GM12864 (cell line): ENCODE results near the gene KXD1.

ENCODE experiments used
- DNase-seq: peaks from one replicate; pipeline ENCODE4 v3.0.0-alpha.2; 2011; ENCODE audit warnings: low read depth
- H3K4me3 ChIP-seq: 2 replicates; pipeline ENCODE4 v1.5.1; 2011; ENCODE audit warnings: mild to moderate bottlenecking, low read depth, low read length, control low read depth
- CTCF ChIP-seq: IDR thresholded peaks from 2 replicates; pipeline ENCODE4 v1.5.1; 2011; ENCODE audit warnings: low read depth, mild to moderate bottlenecking, moderate library complexity, low read length, control low read depth, inconsistent platforms; ENCODE audit errors: missing control alignments

Gene KXD1

GRCh38 chr19:18607226-18608101, 49.8 kb downstream of the KXD1 start:
- no peak for DNase-seq
- no peak for TF ChIP-seq CTCF
- no peak overlapping the region for H3K4me3 ChIP-seq

GRCh38 chr19:18608102-18608804, 50.6 kb downstream of the KXD1 start:
- DNase-seq = no peak
- no peak overlapping the region for H3K4me3 ChIP-seq
- no peak for TF ChIP-seq CTCF

- no peak for DNase-seq
- H3K4me3 ChIP-seq = no peak overlapping the region
- no peak for TF ChIP-seq CTCF
These were observed 51.4 kb downstream of the KXD1 start for GRCh38 chr19:18608805-18609716.

- TF ChIP-seq CTCF = no peak
- no peak for DNase-seq
- no peak overlapping the region for H3K4me3 ChIP-seq
These were observed 52.0 kb downstream of the KXD1 start for GRCh38 chr19:18609717-18610051.

- H3K4me3 ChIP-seq = no peak overlapping the region
- TF ChIP-seq CTCF = no peak
- DNase-seq = no peak
These were observed 52.5 kb downstream of the KXD1 start for GRCh38 chr19:18610245-18610555.

GRCh38 chr19:18610556-18611326, 53.1 kb downstream of the KXD1 start:
- H3K4me3 ChIP-seq = no peak overlapping the region
- DNase-seq = no peak

More at GRCh38 chr19:18610556-18611326, 53.1 kb downstream of the KXD1 start:
- no peak for TF ChIP-seq CTCF
